SH-SY5Y (cell line): ENCODE data around the gene FOXJ3.

ENCODE experiments used
- GATA2 ChIP-seq: IDR thresholded peaks from 2 replicates; pipeline ENCODE4 v1.6.1; 2011; ENCODE audit warnings: mild to moderate bottlenecking, low read depth, low read length
- GATA3 ChIP-seq: IDR thresholded peaks from 2 replicates; pipeline ENCODE4 v1.6.1; 2011; ENCODE audit warnings: low read depth, mild to moderate bottlenecking, low read length, moderate library complexity

GRCh38 chr1:42162181-42162580 is 172.9 kb downstream of the FOXJ3 start:
- TF ChIP-seq GATA2 (no peak), GATA3 (no peak)
